ENCODE data around the gene FOLR2. TPM values are rescaled to one million over a fixed set of nuclear protein-coding genes. Genes with fewer than 3 reads are reported as not detected.

The FOLR2 gene
- polyA plus RNA-seq, 1 of the 3 experiments (the other 2 are of a cell fraction) = not detected

DNA sequence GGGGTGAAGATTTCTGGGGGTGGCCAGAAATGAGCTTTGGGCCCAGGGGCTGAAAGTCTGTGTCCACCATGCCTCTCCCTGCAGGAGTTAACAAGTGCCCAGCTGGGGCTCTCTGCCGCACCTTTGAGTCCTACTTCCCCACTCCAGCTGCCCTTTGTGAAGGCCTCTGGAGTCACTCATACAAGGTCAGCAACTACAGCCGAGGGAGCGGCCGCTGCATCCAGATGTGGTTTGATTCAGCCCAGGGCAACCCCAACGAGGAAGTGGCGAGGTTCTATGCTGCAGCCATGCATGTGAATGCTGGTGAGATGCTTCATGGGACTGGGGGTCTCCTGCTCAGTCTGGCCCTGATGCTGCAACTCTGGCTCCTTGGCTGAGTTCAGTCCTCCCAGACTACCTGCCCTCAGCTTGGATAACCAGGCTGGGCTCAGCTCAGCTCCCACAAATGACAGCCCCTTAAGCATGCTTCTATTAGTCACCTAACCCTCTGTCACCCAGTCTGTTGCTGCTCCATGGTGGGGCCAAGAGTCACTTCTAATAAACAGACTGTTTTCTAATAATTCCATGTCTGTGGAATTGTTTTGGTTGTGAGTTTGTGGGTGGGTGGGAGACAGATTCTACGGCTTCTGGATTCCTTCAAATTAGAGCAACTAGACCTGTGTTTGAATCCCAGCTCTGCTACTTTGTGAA lies 4.9 kb downstream of the FOLR2 start:
- 89% methylated on average over 6 of the region's 7 CpGs for WGBS (ENCODE audit: low lambda C conversion rate)
- H3K9ac ChIP-seq = no peak overlapping the region
- no peaks in the 10 kb centered on the region for H3K9me2 ChIP-seq
- H3K27me3 ChIP-seq (ENCODE audit: insufficient read depth) = no peaks in the 10 kb centered on the region; the same call in 1 of the 2 replicates
- peaks cover 15% of the 10 kb centered on the region for H4K20me1 ChIP-seq (ENCODE audit: insufficient read depth)
- no peak overlapping the region for H3K4me3 ChIP-seq (ENCODE audit: low read depth in 2 of 2, low read length in 1 of 2)
- H3K79me2 ChIP-seq (ENCODE audit: insufficient read depth) = peaks cover 27% of the 10 kb centered on the region
- no peak overlapping the region for H3K27ac ChIP-seq (ENCODE audit: low read depth in 2 of 2, low read length in 1 of 2)
- H3K9me3 ChIP-seq = no peaks in the 10 kb centered on the region
- ChIA-PET POLR2A (interaction anchor here (1.8 to 8.7 kb wide), 3 partner anchors 15 to 196 kb away, joined by 5 to 131 read pairs (median 14); partner anchors contain the start of gene PHOX2A), CTCF (interaction anchor here (0.9 to 9.1 kb wide), 7 partner anchors 11 to 243 kb away, joined by 3 to 73 read pairs (median 3); no protein-coding TSS in a partner anchor)
- no peak overlapping the region for H3K4me2 ChIP-seq
- H2AFZ ChIP-seq (ENCODE audit: low read depth) = no peak overlapping the region
- no peaks in the 10 kb centered on the region for H3F3A ChIP-seq (replicated peaks; ENCODE audit: insufficient read depth)
- TF ChIP-seq CHD2 (IDR thresholded peaks at IDR 0.05; ENCODE audit: low read length, partially characterized antibody) (no peak), GATA2 (CRISPR knock-in tag; IDR thresholded peaks at IDR 0.05) (no peak), POLR2AphosphoS5 (IDR thresholded peaks at IDR 0.05; ENCODE audit: low read depth, low read length) (no peak), FOSL2 (IDR thresholded peaks at IDR 0.05; ENCODE audit: borderline replicate concordance, low read depth) (no peak), SIN3A (IDR thresholded peaks at IDR 0.05; ENCODE audit: borderline replicate concordance, low read depth, low read length) (no peak), MEF2A (IDR thresholded peaks at IDR 0.05; ENCODE audit: borderline replicate concordance, low read depth) (no peak), RAD21 (IDR thresholded peaks at IDR 0.05; ENCODE audit: low read length) (no peak), FOXJ3 (CRISPR knock-in tag; IDR thresholded peaks at IDR 0.05) (no peak), MXI1 (IDR thresholded peaks at IDR 0.05; ENCODE audit: low read depth, low read length) (no peak), FOXM1 (IDR thresholded peaks at IDR 0.05; ENCODE audit: low read depth) (no peak), TEAD4 (IDR thresholded peaks at IDR 0.05; ENCODE audit: borderline replicate concordance, insufficient read depth) (no peak), YY1 (IDR thresholded peaks at IDR 0.05; ENCODE audit: low read depth) (no peak), SMC3 (IDR thresholded peaks at IDR 0.05; ENCODE audit: low read depth, low read length) (no peak), JUND (IDR thresholded peaks at IDR 0.05) (no peak), RCOR1 (IDR thresholded peaks at IDR 0.05; ENCODE audit: low read length) (no peak)
- TF ChIP-seq, protein P1, sequence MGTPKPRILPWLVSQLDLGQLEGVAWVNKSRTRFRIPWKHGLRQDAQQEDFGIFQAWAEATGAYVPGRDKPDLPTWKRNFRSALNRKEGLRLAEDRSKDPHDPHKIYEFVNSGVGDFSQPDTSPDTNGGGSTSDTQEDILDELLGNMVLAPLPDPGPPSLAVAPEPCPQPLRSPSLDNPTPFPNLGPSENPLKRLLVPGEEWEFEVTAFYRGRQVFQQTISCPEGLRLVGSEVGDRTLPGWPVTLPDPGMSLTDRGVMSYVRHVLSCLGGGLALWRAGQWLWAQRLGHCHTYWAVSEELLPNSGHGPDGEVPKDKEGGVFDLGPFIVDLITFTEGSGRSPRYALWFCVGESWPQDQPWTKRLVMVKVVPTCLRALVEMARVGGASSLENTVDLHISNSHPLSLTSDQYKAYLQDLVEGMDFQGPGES (IDR thresholded peaks at IDR 0.05; ENCODE audit: low read depth, low read length) = no peak
- TF ChIP-seq, protein P2, sequence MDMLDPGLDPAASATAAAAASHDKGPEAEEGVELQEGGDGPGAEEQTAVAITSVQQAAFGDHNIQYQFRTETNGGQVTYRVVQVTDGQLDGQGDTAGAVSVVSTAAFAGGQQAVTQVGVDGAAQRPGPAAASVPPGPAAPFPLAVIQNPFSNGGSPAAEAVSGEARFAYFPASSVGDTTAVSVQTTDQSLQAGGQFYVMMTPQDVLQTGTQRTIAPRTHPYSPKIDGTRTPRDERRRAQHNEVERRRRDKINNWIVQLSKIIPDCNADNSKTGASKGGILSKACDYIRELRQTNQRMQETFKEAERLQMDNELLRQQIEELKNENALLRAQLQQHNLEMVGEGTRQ (IDR thresholded peaks at IDR 0.05; ENCODE audit: borderline replicate concordance, low read depth, low read length) = no peak
- TF ChIP-seq, protein P3, sequence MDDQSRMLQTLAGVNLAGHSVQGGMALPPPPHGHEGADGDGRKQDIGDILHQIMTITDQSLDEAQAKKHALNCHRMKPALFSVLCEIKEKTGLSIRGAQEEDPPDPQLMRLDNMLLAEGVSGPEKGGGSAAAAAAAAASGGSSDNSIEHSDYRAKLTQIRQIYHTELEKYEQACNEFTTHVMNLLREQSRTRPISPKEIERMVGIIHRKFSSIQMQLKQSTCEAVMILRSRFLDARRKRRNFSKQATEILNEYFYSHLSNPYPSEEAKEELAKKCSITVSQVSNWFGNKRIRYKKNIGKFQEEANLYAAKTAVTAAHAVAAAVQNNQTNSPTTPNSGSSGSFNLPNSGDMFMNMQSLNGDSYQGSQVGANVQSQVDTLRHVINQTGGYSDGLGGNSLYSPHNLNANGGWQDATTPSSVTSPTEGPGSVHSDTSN (IDR thresholded peaks at IDR 0.05) = no peak
- TF ChIP-seq, protein P4, sequence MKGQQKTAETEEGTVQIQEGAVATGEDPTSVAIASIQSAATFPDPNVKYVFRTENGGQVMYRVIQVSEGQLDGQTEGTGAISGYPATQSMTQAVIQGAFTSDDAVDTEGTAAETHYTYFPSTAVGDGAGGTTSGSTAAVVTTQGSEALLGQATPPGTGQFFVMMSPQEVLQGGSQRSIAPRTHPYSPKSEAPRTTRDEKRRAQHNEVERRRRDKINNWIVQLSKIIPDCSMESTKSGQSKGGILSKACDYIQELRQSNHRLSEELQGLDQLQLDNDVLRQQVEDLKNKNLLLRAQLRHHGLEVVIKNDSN (IDR thresholded peaks at IDR 0.05; ENCODE audit: borderline replicate concordance, low read depth) = no peak
- peaks cover 5 to 16% of the 10 kb centered on the region in 2 experiments; a peak in 2 of 4 replicates for H3K4me1 ChIP-seq (ENCODE audit: control insufficient read depth in 1 of 2, insufficient read depth in 2 of 2, low read depth in 1 of 2, low read length in 1 of 2)
- peaks cover 2 to 6% of the 10 kb centered on the region in 2 experiments for H3K36me3 ChIP-seq (replicated peaks in 1 of 2; ENCODE audit: control insufficient read depth in 1 of 2, insufficient read depth in 2 of 2, low read length in 1 of 2)
- DNase-seq = no peak

Data from SK-N-SH (cell line).